K562 (cell line): ENCODE measurements around the gene TAS2R42. TPM values are rescaled to one million over a fixed set of nuclear protein-coding genes. Genes with fewer than 3 reads are reported as not detected.

ENCODE experiments used
- ATAC-seq: fragments of 200-7000 bp; cut with Tn5 transposase; 3 replicates; pipeline ENCODE4 v1.9.1; 2020; ENCODE audit warnings: moderate library complexity
- BruUV-seq: library from RNA; stranded (reverse); fragments of 400-500 nt; replicated peaks from 2 replicates; lab custom pipeline; 2021; lab: Mats Ljungman, UMichigan
- CTCF ChIA-PET: fragments of 300-600 bp; formaldehyde crosslinking; extraction: SDS; loops from one replicate; lab custom pipeline; 2021; ENCODE audit warnings: low intra/inter-chr PET ratio; lab: Yijun Ruan, JAX
- POLR2A ChIA-PET: fragments of 300-600, 350-650 bp; sonication (Branson Sonifier 250); formaldehyde crosslinking; extraction: SDS; loops from one replicate; lab custom pipeline; 2021; ENCODE audit warnings: antibody characterized with exemption, inconsistent platforms; lab: Yijun Ruan, JAX
- DNase-seq, 4 experiments: peaks; one replicate each; pipeline versions ENCODE4 v3.0.0 to v3.0.0-alpha.2; 2011 to 2018; ENCODE audit warnings: low spot score in 3 of 4, mixed read lengths in 3 of 4; ENCODE audit errors: extremely low read depth in 1 of 4
- FAIRE-seq: peaks from 2 replicates; lab custom pipeline; 2011; peaks lifted over from hg19 to GRCh38; lab: Jason Lieb, UNC
- H2AFZ ChIP-seq: 2 replicates; pipeline ENCODE4 v1.6.0; 2011; ENCODE audit warnings: low read depth, low read length, control low read depth, inconsistent platforms
- H3K27ac ChIP-seq: fragments of 200-600 bp; 3 replicates; pipeline ENCODE4 v1.8.0; 2011; ENCODE audit warnings: low read depth, mild to moderate bottlenecking, control low read depth, inconsistent platforms, low read length, moderate library complexity, mixed read lengths; ENCODE audit errors: extremely low read depth
- H3K27me3 ChIP-seq, 2 experiments: fragments of 300-600 bp in 1 of 2; 2 replicates in 1 of 2; 3 replicates in 1 of 2; pipeline versions ENCODE4 v1.6.0 to v1.8.0; 2011; ENCODE audit warnings: inconsistent platforms in 2 of 2, low read length in 2 of 2, mild to moderate bottlenecking in 1 of 2, mixed read lengths in 1 of 2, moderate library complexity in 1 of 2; ENCODE audit not compliant: control insufficient read depth in 2 of 2, insufficient read depth in 2 of 2
- H3K36me3 ChIP-seq: fragments of 300-600 bp; 3 replicates; pipeline ENCODE4 v1.8.0; 2011; ENCODE audit warnings: mild to moderate bottlenecking, low read length, inconsistent platforms; ENCODE audit not compliant: control insufficient read depth, insufficient read depth
- H3K4me1 ChIP-seq, 2 experiments: fragments of 200-600 bp in 1 of 2; replicated peaks in 1 of 2; 2 replicates in 1 of 2; 3 replicates in 1 of 2; pipeline versions ENCODE4 v1.5.1 to v1.8.0; 2011; ENCODE audit warnings: inconsistent platforms in 2 of 2, low read length in 2 of 2, mild to moderate bottlenecking in 1 of 2, mixed read lengths in 1 of 2, moderate library complexity in 1 of 2; ENCODE audit not compliant: control insufficient read depth in 2 of 2, insufficient read depth in 2 of 2
- H3K4me2 ChIP-seq: 2 replicates; pipeline ENCODE4 v1.6.1; 2011; ENCODE audit warnings: low read length, control low read depth, inconsistent platforms, mixed read lengths; ENCODE audit not compliant: insufficient read depth
- H3K4me3 ChIP-seq: fragments of 200-600 bp; sonication (generic), shearing (Covaris generic); 2 replicates; pipeline ENCODE4 v1.5.1; 2016; ENCODE audit warnings: control low read depth, inconsistent platforms
- H3K79me2 ChIP-seq: fragments of 200-600 bp; 3 replicates; pipeline ENCODE4 v1.8.0; 2011; ENCODE audit warnings: low read length, inconsistent platforms; ENCODE audit not compliant: control insufficient read depth, insufficient read depth
- H3K9ac ChIP-seq, 2 experiments: 2 replicates each; pipeline versions ENCODE4 v1.6.0 to v1.6.1; 2011; ENCODE audit warnings: low read depth in 2 of 2, low read length in 2 of 2, control low read depth in 1 of 2, inconsistent platforms in 1 of 2, mild to moderate bottlenecking in 1 of 2, mixed read lengths in 1 of 2; ENCODE audit not compliant: insufficient read depth in 1 of 2
- H3K9me1 ChIP-seq: one replicate; pipeline ENCODE4 v1.6.0; 2011; ENCODE audit warnings: inconsistent platforms, mild to moderate bottlenecking, low read length, moderate library complexity; ENCODE audit not compliant: control insufficient read depth, insufficient read depth
- H3K9me3 ChIP-seq: replicated peaks from 2 replicates; pipeline ENCODE4 v1.5.1; 2011; ENCODE audit warnings: low read depth, low read length, inconsistent platforms; ENCODE audit not compliant: control insufficient read depth, insufficient read depth
- H4K20me1 ChIP-seq: replicated peaks from 2 replicates; pipeline ENCODE4 v1.6.1; 2011; ENCODE audit warnings: low read length, inconsistent platforms, mixed read lengths; ENCODE audit not compliant: control insufficient read depth, insufficient read depth
- CEBPG ChIP-seq, 3 experiments: fragments of 200-800 bp in 1 of 3; sonication (Bioruptor generic) in 1 of 3; sonication (generic) in 1 of 3; formaldehyde crosslinking in 1 of 3; IDR thresholded peaks in 2 of 3; conservative IDR thresholded peaks in 1 of 3; 2 replicates each; pipeline versions ENCODE4 v1.6.1 to v1.8.0; 2016 to 2022; ENCODE audit warnings: missing compliant biosample characterization in 2 of 3, missing genetic modification characterization in 2 of 3, mild to moderate bottlenecking in 1 of 3, missing genetic modification reagents in 1 of 3
- CREM ChIP-seq: IDR thresholded peaks from 2 replicates; pipeline ENCODE4 v1.6.1; 2014; ENCODE audit warnings: antibody characterized with exemption, low read depth
- FOXK2 ChIP-seq, 2 experiments: fragments of 450-650 bp; IDR thresholded peaks in 1 of 2; conservative IDR thresholded peaks in 1 of 2; 2 replicates each; pipeline ENCODE4 v1.6.1; 2016; ENCODE audit warnings: low read depth in 2 of 2, mild to moderate bottlenecking in 1 of 2
- GABPB2 ChIP-seq: fragments of 250-450 bp; sonication (Bioruptor Pico); conservative IDR thresholded peaks from 2 replicates; pipeline ENCODE4 v1.5.1; 2021; ENCODE audit warnings: mild to moderate bottlenecking
- GTF3C2 ChIP-seq: IDR thresholded peaks from 3 replicates; pipeline ENCODE4 v1.6.1; 2011; ENCODE audit warnings: borderline replicate concordance, mild to moderate bottlenecking, moderate library complexity; ENCODE audit not compliant: insufficient read length; ENCODE audit errors: extremely low read depth
- HDAC1 ChIP-seq, 2 experiments: fragments of 450-650 bp; IDR thresholded peaks; 2 replicates each; pipeline ENCODE4 v1.6.1; 2016 to 2017; ENCODE audit warnings: inconsistent platforms in 1 of 2, mild to moderate bottlenecking in 1 of 2, moderate library complexity in 1 of 2
- HNRNPK ChIP-seq: fragments of 200-400 bp; formaldehyde crosslinking; IDR thresholded peaks from one replicate; pipeline ENCODE4 v1.6.1; 2018; ENCODE audit warnings: mild to moderate bottlenecking, low read depth, low read length; ENCODE audit not compliant: poor library complexity, severe bottlenecking
- NCOA6 ChIP-seq: fragments of 450-650 bp; IDR thresholded peaks from 2 replicates; pipeline ENCODE4 v1.6.1; 2017; ENCODE audit warnings: mild to moderate bottlenecking
- NONO ChIP-seq, 2 experiments: fragments of 200-400 bp in 1 of 2; fragments of 450-650 bp in 1 of 2; formaldehyde crosslinking in 1 of 2; IDR thresholded peaks; 2 replicates each; pipeline ENCODE4 v1.6.1; 2017; ENCODE audit warnings: low read depth in 2 of 2, mild to moderate bottlenecking in 2 of 2, moderate library complexity in 2 of 2, low read length in 1 of 2
- NRF1 ChIP-seq, 2 experiments: fragments of 450-650 bp; IDR thresholded peaks in 1 of 2; conservative IDR thresholded peaks in 1 of 2; 2 replicates each; pipeline ENCODE4 v1.6.1; 2014; ENCODE audit warnings: mild to moderate bottlenecking in 2 of 2
- PHTF2 ChIP-seq: fragments of 250-450 bp; sonication (Bioruptor Pico); IDR thresholded peaks from 2 replicates; pipeline ENCODE4 v1.5.0; 2021; ENCODE audit warnings: mild to moderate bottlenecking
- PTTG1 ChIP-seq: fragments of 450-650 bp; IDR thresholded peaks from 2 replicates; pipeline ENCODE4 v1.6.1; 2016; ENCODE audit warnings: low read depth, mild to moderate bottlenecking, missing genetic modification characterization, missing compliant biosample characterization
- SAFB2 ChIP-seq: fragments of 200-400 bp; formaldehyde crosslinking; IDR thresholded peaks from 2 replicates; pipeline ENCODE4 v1.6.1; 2018; ENCODE audit warnings: borderline replicate concordance, low read length, low read depth, moderate library complexity; ENCODE audit not compliant: severe bottlenecking
- ZHX1 ChIP-seq: fragments of 150-350 bp; conservative IDR thresholded peaks from 2 replicates; pipeline ENCODE4 v1.6.1; 2014; ENCODE audit warnings: low read length
- ZNF778 ChIP-seq: fragments of 450-650 bp; formaldehyde crosslinking; IDR thresholded peaks from 2 replicates; pipeline ENCODE4 v1.4.0; 2020; ENCODE audit warnings: mild to moderate bottlenecking, moderate library complexity
- WGBS: fragments of 100-300 bp; shearing (Covaris generic); methylation state at CpG from one replicate; pipeline ENCODE4 v1.1.6; 2016; ENCODE audit warnings: low coverage, mixed read lengths; ENCODE audit not compliant: insufficient coverage; ENCODE audit errors: missing lambda C conversion rate; 5-methylcytosine and 5-hydroxymethylcytosine counted together
- in situ Hi-C: fragments of 300-500 bp; cut with MboI; formaldehyde crosslinking; loops from 4 replicates; pipeline ENCODE4 v1.15.0; 2018; ENCODE audit warnings: inconsistent platforms, mixed read lengths
- intact Hi-C: fragments of 100-400 bp; cut with micrococcal nuclease; formaldehyde crosslinking; loops from 2 replicates; pipeline ENCODE4 v1.14.2; 2022
- polyA plus RNA-seq, 8 experiments: library from polyadenylated mRNA; depleted of rRNA in 4 of 8; stranded (reverse) in 5 of 8; unstranded in 3 of 8; fragments of >200 nt; fragmentation: Nextera tagmentation in 2 of 8; fragmentation: Illumina TruSeq in 1 of 8; extraction: Ambion mirVana in 2 of 8; extraction: Trizol in 1 of 8; gene quantifications; 2 replicates each; pipeline versions ENCODE4 v1.2.1 to v1.2.3, GENCODE V29; 2011 to 2014; ENCODE audit warnings: inconsistent platforms in 1 of 8, missing spikeins in 1 of 8
- total RNA-seq, 7 experiments: library from RNA; depleted of rRNA in 6 of 7; stranded (reverse); fragments of >200 nt in 6 of 7; fragmentation: Illumina TruSeq in 2 of 7; extraction: Trizol in 2 of 7; gene quantifications; 2 replicates each; pipeline versions ENCODE4 v1.2.1 to v1.2.3, GENCODE V29; 2011 to 2021; ENCODE audit warnings: low replicate concordance in 1 of 7

TAS2R42 gene
- total and polyA plus RNA-seq, 9 of the 15 experiments (the other 6 are each of a cell fraction or from before 2014, with no cell fraction given): not detected

- DNase-seq: no peak
- intact Hi-C loops: no loop called here
- no peak overlapping the region for H2AFZ ChIP-seq
- H3K27ac ChIP-seq: no peak overlapping the region
- no peaks in the 10 kb centered on the region for H4K20me1 ChIP-seq
- no peaks in the 10 kb centered on the region; the same call in none of the 2 replicates for H3K9me3 ChIP-seq
- no peak overlapping the region for H3K9ac ChIP-seq
- FAIRE-seq: no peak
- H3K27me3 ChIP-seq: no peaks in the 10 kb centered on the region
- H3K4me3 ChIP-seq: no peak overlapping the region
- H3K9me1 ChIP-seq: no peaks in the 10 kb centered on the region
- POLR2A ChIA-PET: no interaction called here
- BruUV-seq: no TSS peak
- in situ Hi-C loops: no loop called here
- H3K79me2 ChIP-seq: peaks cover 61% of the 10 kb centered on the region
- H3K4me1 ChIP-seq: no peaks in the 10 kb centered on the region
- 94% methylated on average over 2 of the region's 2 CpGs for WGBS
- H3K4me2 ChIP-seq: no peak overlapping the region
- CTCF ChIA-PET: no interaction called here
- peaks cover 1% of the 10 kb centered on the region; the same call in 1 of the 3 replicates for H3K36me3 ChIP-seq
- ATAC-seq: no peak
- TF ChIP-seq PTTG1 (tag): no peak
- no peak for TF ChIP-seq NRF1 (conservative IDR thresholded peaks at IDR 0.05 in 1 of 2, IDR thresholded peaks at IDR 0.05 in 1 of 2)
- no peak for TF ChIP-seq GABPB2 (CRISPR knock-in tag)
- no peak for TF ChIP-seq HNRNPK
- no peak for TF ChIP-seq CEBPG (CRISPR knock-in tag; IDR thresholded peaks at IDR 0.05)
- TF ChIP-seq CEBPG (tag; conservative IDR thresholded peaks at IDR 0.05 in 1 of 2, IDR thresholded peaks at IDR 0.05 in 1 of 2): no peak
- no peak for TF ChIP-seq GTF3C2
- no peak for TF ChIP-seq SAFB2
- no peak for TF ChIP-seq NONO (IDR thresholded peaks at IDR 0.05; ENCODE audit: low read depth in 2 of 2, low read length in 1 of 2)
- TF ChIP-seq CREM: no peak
- TF ChIP-seq PHTF2 (CRISPR knock-in tag): no peak
- no peak for TF ChIP-seq FOXK2 (conservative IDR thresholded peaks at IDR 0.05 in 1 of 2, IDR thresholded peaks at IDR 0.05 in 1 of 2; ENCODE audit: low read depth in 2 of 2)
- TF ChIP-seq ZHX1: no peak
- no peak for TF ChIP-seq ZNF778 (CRISPR knock-in tag)
- no peak for TF ChIP-seq NCOA6
- TF ChIP-seq HDAC1 (IDR thresholded peaks at IDR 0.05): no peak
Measured at GRCh38 chr12:11152725-11153124, 34.0 kb downstream of the TAS2R42 start.
